GM23248 (cell line): ENCODE data around the gene ZNF883.

Experiments used
- EZH2 ChIP-seq: fragments of 200-600 bp; sonication (generic); IDR thresholded peaks from 2 replicates; pipeline ENCODE4 v1.6.1; 2018; ENCODE audit warnings: antibody characterized with exemption, mild to moderate bottlenecking; ENCODE audit not compliant: insufficient read depth, poor library complexity, severe bottlenecking
- EZH2phosphoT487 ChIP-seq: fragments of 200-600 bp; sonication (generic); IDR thresholded peaks from 2 replicates; pipeline ENCODE4 v1.6.1; 2018; ENCODE audit warnings: antibody characterized with exemption, moderate library complexity, mild to moderate bottlenecking, low read depth; ENCODE audit not compliant: insufficient read depth

DNA sequence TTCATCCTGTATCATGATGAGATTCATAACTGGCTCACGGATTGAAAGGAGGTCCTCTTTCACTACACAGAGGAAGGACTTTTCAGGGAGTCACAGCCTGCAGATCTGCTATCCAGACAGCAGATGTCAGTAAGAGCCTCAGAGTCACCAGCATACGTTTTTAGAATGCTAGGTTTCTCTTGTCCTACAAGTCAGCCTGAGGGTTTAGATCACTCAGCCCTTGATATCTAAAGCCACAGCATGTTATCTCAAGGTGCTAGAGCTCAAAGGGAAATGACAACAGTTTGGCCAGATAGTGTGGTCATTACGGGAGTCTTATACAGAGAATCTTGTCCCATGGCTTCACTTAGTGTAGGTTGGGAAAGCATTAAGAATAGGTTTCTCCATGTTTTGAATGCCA lies 90.4 kb downstream of the ZNF883 start:
- TF ChIP-seq EZH2 (no peak), EZH2phosphoT487 (no peak)
